ENCODE results near the gene SLC25A20. TPM values are rescaled to one million over a fixed set of nuclear protein-coding genes. Genes with fewer than 3 reads are reported as not detected.

Gene SLC25A20, protein sequence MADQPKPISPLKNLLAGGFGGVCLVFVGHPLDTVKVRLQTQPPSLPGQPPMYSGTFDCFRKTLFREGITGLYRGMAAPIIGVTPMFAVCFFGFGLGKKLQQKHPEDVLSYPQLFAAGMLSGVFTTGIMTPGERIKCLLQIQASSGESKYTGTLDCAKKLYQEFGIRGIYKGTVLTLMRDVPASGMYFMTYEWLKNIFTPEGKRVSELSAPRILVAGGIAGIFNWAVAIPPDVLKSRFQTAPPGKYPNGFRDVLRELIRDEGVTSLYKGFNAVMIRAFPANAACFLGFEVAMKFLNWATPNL
- 20.4 and 30.2 TPM in 2 replicates for polyA plus RNA-seq (2011; rRNA removed)
- polyA minus RNA-seq (2011; rRNA and poly(A)+ RNA removed) = 6.1 and 11.1 TPM in 2 replicates

DNA sequence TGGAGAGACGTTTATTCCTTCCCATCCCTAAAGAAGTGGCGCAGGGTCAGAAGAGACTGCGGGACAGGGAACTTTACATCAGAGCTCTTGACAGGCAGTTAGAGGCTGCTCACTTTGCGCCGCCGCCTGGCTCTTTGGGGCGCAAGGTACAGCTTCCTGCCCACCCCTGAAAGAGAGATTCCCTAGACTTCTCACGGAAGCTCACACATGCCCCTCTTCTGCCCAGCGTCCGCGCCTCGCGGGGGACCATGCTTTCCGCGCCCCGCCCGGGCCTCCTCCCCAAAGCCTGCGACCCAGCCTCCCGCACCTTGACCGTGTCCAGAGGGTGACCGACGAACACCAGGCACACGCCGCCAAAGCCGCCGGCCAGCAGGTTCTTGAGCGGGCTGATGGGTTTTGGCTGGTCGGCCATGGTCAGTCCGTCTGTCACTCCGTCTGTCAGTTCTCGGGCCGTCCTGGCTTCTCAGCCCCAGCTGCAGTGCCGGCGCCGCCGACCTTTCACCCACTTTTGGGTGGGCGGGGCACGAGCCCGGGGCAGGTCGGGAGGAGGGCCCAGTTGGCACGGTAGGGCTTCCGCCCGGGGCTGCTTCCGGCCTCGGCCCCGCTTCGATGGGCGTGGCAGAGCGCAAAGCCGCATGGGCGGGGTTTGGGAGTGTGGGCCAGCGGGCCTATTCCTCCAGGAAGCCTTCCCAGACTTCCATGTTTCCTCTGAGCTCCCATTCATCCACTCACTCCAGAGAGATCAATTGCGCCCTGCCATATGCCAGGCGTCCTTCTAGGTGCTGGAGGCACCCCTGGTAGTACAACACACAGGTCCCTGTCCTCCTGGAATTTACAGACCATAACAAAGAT lies at the start of gene SLC25A20:
Gene SLC25A20 (minus strand): TSS at position 500 of the 852 bp plus-strand sequence. CDS start 88 bp downstream, at position 412.
- H3K36me3 ChIP-seq (ENCODE audit: control insufficient read depth, insufficient read depth, low read length) = no peaks in the 10 kb centered on the region
- ChIA-PET CTCF (interaction anchor here (1.4 kb wide), 1 partner anchor 11 kb away, joined by 3 read pairs; no protein-coding TSS in a partner anchor), POLR2A (interaction anchor here (0.9 kb wide), 1 partner anchor 109 kb away, joined by 3 read pairs; the partner anchor contains the start of gene WDR6)
- no peaks in the 10 kb centered on the region for H3K27me3 ChIP-seq (ENCODE audit: control insufficient read depth, insufficient read depth, low read length)
- H3K4me3 ChIP-seq (ENCODE audit: low read depth, low read length) = peak within 1 kb of the TSS; percentile 86
- TF ChIP-seq, protein P1, sequence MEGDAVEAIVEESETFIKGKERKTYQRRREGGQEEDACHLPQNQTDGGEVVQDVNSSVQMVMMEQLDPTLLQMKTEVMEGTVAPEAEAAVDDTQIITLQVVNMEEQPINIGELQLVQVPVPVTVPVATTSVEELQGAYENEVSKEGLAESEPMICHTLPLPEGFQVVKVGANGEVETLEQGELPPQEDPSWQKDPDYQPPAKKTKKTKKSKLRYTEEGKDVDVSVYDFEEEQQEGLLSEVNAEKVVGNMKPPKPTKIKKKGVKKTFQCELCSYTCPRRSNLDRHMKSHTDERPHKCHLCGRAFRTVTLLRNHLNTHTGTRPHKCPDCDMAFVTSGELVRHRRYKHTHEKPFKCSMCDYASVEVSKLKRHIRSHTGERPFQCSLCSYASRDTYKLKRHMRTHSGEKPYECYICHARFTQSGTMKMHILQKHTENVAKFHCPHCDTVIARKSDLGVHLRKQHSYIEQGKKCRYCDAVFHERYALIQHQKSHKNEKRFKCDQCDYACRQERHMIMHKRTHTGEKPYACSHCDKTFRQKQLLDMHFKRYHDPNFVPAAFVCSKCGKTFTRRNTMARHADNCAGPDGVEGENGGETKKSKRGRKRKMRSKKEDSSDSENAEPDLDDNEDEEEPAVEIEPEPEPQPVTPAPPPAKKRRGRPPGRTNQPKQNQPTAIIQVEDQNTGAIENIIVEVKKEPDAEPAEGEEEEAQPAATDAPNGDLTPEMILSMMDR (IDR thresholded peaks at IDR 0.05; ENCODE audit: insufficient read depth, low read depth, low read length) = no peak
- peak; percentile 29 for DNase-seq (ENCODE audit: low read depth)

DNA sequence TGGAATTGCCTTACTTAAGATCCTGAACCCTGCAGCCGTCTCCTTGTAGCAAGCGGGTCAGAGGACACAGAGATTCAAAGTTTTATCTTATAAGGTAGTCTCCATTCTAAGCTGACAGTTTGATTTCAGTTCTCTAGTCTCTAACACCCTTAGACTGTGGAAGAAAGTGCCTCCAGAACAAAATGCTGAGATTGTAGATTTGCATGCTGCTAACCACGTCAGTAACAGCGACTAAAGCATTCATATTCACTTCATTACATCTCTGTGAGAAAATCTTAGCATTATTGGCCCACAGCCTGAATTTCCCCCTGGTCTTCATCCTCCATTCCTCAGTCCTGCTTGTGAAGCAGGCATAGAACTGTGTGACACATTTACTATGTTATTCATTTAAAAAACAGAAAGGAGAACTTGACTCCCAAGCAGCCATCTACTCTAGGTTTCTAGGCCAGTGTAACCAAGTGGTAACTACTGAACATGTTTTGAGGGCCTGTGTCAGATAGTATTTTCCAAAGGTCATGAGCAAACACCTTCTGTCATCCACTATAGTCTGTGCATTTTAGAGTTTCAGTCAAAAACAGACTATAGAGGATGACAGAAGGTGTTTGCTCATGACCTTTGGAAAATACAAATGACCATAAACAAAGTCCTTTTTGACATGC lies 47.3 kb upstream of the SLC25A20 start:
- Histone ChIP-seq H3K36me3 (ENCODE audit: control insufficient read depth, insufficient read depth, low read length) (0 out of 2 replicates have a peak, but pooled peaks cover 2% of the 10 kb centered on the region), H3K4me3 (ENCODE audit: low read depth, low read length) (no peak overlapping the region), H3K27me3 (ENCODE audit: control insufficient read depth, insufficient read depth, low read length) (no peaks in the 10 kb centered on the region)
- ChIA-PET POLR2A (no interaction called here), CTCF (interaction anchor here (0.8 kb wide), 1 partner anchor 52 kb away, joined by 3 read pairs; no protein-coding TSS in a partner anchor)
- no peak for DNase-seq (ENCODE audit: low read depth)
- TF ChIP-seq, protein P1 (IDR thresholded peaks at IDR 0.05; ENCODE audit: insufficient read depth, low read depth, low read length) = no peak

DNA sequence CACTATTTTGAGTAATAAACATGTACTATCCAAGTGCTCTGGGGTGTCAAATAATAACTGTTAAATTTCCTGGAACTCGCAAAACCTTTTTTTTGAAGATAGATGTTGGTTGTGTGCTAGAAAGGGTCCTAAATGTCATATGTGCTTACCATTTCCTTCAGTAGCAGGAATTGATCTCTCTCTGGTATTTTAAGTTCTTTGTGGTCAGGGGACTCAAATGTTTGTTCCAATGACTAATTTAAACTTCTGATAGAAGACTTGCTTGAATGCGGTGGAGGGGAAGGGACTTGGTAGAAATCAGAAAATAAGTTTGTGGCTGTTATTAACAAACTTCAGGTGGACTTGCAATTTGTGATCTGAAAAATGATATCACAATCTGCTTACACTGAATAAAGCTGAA lies 46.8 kb upstream of the SLC25A20 start:
- TF ChIP-seq, protein P1 (IDR thresholded peaks at IDR 0.05; ENCODE audit: insufficient read depth, low read depth, low read length) = no peak
- no peak overlapping the region for H3K4me3 ChIP-seq (ENCODE audit: low read depth, low read length)
- ChIA-PET POLR2A (no interaction called here), CTCF (no interaction called here)
- 0 out of 2 replicates have a peak, but pooled peaks cover 2% of the 10 kb centered on the region for H3K36me3 ChIP-seq (ENCODE audit: control insufficient read depth, insufficient read depth, low read length)
- H3K27me3 ChIP-seq (ENCODE audit: control insufficient read depth, insufficient read depth, low read length) = no peaks in the 10 kb centered on the region
- DNase-seq (ENCODE audit: low read depth) = no peak

DNA sequence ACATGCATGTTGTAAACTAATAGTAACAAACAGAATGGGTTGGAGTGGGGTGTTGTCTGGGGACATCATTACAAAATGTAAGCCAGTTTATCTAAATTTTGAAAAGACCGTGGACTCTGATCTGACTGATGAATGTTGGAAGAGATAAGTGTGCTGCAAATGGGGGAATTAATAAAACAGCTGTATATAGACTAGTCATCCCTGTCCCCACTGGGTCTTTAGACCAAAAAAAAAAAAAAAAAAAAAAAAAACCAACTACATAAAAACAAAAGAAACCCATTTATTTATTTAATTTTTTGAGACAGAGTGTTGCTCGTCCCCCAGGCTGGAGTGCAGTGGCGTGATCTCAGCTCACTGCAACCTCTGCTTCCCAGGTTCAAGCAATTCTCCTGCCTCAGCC lies 40.0 kb upstream of the SLC25A20 start:
- Histone ChIP-seq H3K36me3 (ENCODE audit: control insufficient read depth, insufficient read depth, low read length) (no peaks in the 10 kb centered on the region), H3K27me3 (ENCODE audit: control insufficient read depth, insufficient read depth, low read length) (no peaks in the 10 kb centered on the region), H3K4me3 (ENCODE audit: low read depth, low read length) (no peak overlapping the region)
- ChIA-PET POLR2A (interaction anchor here (0.5 kb wide), 1 partner anchor 10 kb away, joined by 3 read pairs; no protein-coding TSS in a partner anchor), CTCF (interaction anchor here (0.7 to 1.0 kb wide), 2 partner anchors 12 to 72 kb away, joined by 3 to 4 read pairs; no protein-coding TSS in a partner anchor)
- TF ChIP-seq, protein P1 (IDR thresholded peaks at IDR 0.05; ENCODE audit: insufficient read depth, low read depth, low read length) = no peak
- DNase-seq (ENCODE audit: low read depth) = no peak
